SK-N-MC (cell line): ENCODE measurements around the gene ADCY2.

Source experiments
- EZH2 ChIP-seq: fragments of 200-600 bp; sonication (generic); IDR thresholded peaks from one replicate; pipeline ENCODE4 v1.6.1; 2017; ENCODE audit warnings: antibody characterized with exemption
- POLR2AphosphoS5 ChIP-seq: IDR thresholded peaks from 2 replicates; pipeline ENCODE4 v1.6.1; 2012; ENCODE audit warnings: mild to moderate bottlenecking, low read depth, low read length, borderline replicate concordance

GRCh38 chr5:7717691-7718090 is 321.8 kb downstream of the ADCY2 start:
- TF ChIP-seq POLR2AphosphoS5: no peak
- no peak for TF ChIP-seq EZH2
